Measurements from ENCODE around the gene EML6. TPM values are rescaled to one million over a fixed set of nuclear protein-coding genes. Genes with fewer than 3 reads are reported as not detected.

Gene EML6
- total RNA-seq, 4 donors from 2014 or later: 0.62 to 1.5 (median 1.1) TPM

DNA sequence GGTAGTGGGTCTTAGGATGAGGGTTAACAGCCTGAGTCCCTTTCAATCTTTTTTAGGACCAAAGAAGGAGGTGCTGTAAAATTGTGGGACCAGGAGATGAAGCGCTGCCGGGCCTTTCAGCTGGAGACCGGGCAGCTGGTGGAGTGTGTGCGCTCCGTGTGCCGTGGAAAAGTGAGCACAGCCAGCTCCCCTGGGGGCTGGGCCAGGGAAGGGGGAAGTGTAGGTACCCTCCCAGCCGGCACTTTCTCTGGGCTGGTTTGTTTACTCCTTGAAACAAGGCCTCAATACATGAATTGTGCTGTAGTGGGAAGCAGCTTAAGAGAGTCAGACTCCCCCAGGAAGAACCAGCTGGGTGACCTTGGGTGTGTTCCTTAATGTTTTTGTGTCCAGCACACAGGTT is 236.7 kb downstream of the EML6 start:
- 75 to 97% methylated on average over 4 of the region's 7 CpGs for WGBS, 2 donors (ENCODE audit: low coverage in 1 of 2)
- TF ChIP-seq POLR2A (IDR thresholded peaks at IDR 0.05) (no peak), POLR2AphosphoS5 (IDR thresholded peaks at IDR 0.05) (no peak), EP300 (IDR thresholded peaks at IDR 0.05) (no peak)
- TF ChIP-seq, protein P1, sequence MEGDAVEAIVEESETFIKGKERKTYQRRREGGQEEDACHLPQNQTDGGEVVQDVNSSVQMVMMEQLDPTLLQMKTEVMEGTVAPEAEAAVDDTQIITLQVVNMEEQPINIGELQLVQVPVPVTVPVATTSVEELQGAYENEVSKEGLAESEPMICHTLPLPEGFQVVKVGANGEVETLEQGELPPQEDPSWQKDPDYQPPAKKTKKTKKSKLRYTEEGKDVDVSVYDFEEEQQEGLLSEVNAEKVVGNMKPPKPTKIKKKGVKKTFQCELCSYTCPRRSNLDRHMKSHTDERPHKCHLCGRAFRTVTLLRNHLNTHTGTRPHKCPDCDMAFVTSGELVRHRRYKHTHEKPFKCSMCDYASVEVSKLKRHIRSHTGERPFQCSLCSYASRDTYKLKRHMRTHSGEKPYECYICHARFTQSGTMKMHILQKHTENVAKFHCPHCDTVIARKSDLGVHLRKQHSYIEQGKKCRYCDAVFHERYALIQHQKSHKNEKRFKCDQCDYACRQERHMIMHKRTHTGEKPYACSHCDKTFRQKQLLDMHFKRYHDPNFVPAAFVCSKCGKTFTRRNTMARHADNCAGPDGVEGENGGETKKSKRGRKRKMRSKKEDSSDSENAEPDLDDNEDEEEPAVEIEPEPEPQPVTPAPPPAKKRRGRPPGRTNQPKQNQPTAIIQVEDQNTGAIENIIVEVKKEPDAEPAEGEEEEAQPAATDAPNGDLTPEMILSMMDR (IDR thresholded peaks at IDR 0.05): no peak

DNA sequence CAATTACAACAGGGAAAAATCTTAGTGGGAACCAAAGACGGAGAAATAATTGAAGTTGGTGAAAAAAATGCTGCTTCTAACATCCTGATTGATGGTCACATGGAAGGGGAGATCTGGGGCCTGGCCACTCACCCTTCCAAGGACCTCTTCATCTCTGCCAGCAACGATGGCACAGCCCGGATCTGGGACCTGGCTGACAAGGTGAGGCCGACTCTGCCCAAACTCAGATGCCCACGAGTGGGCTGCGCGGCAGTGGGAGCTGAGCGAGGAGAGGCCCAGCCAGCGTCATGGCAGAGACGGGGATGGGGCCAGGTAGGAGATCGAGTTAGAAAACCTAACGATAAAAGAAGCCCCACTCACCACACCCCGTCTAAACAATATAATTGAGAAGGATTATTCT is 239.0 kb downstream of the EML6 start:
- H3K36me3 ChIP-seq: peaks cover 0 to 7% of the 10 kb centered on the region in 2 donors
- H3K27ac ChIP-seq: no peak overlapping the region
- H3K9me3 ChIP-seq: no peaks in the 10 kb centered on the region
- WGBS, 2 donors (ENCODE audit: low coverage in 1 of 2): 86 to 93% methylated on average over 5 to 8 of the region's 13 CpGs
- no peaks in the 10 kb centered on the region for H3K27me3 ChIP-seq
- peaks cover 0 to 20% (median 0%) of the 10 kb centered on the region in 3 donors for H3K4me1 ChIP-seq
- no peak overlapping the region for H3K4me3 ChIP-seq
- no peak for ATAC-seq
- no peak for TF ChIP-seq EP300 (IDR thresholded peaks at IDR 0.05)
- TF ChIP-seq POLR2AphosphoS5 (IDR thresholded peaks at IDR 0.05): no peak
- no peak for TF ChIP-seq POLR2A (IDR thresholded peaks at IDR 0.05)
- TF ChIP-seq, protein P1 (IDR thresholded peaks at IDR 0.05): no peak

More for the DNA sequence above, 236.7 kb downstream of the EML6 start:
- H3K27ac ChIP-seq: no peak overlapping the region
- H3K27me3 ChIP-seq: no peaks in the 10 kb centered on the region
- H3K36me3 ChIP-seq: no peaks in the 10 kb centered on the region
- H3K4me3 ChIP-seq: no peak overlapping the region
- no peak for ATAC-seq
- peaks cover 0 to 15% (median 0%) of the 10 kb centered on the region in 3 donors for H3K4me1 ChIP-seq
- no peaks in the 10 kb centered on the region for H3K9me3 ChIP-seq

DNA sequence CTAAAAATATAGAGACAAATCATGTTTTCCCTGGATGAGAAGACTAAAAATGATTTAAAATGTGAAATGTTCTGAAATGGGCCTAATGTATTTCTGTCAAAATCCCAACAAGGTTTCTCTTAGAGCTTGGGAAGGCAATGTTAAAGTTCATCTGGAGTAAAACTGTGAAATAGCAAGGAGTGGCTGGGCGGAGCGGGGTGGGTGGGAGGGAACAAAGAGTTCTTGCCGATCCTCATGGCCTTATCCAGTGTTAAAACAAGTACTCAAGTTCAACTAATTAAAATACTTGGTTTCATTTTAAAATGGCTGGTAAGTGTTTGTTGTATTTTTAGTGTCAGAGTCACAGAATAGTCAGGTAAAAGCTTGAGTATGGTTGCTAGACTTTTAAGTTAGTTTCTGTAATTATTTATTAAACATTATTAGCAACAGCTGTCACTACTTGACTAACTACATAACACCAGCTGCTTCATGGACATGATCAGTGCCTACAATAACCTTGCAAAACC is 239.5 kb downstream of the EML6 start:
- WGBS, 2 donors (ENCODE audit: low coverage in 1 of 2): 77 to 84% methylated on average over 3 of the region's 3 CpGs
- no peaks in the 10 kb centered on the region for H3K27me3 ChIP-seq
- H3K36me3 ChIP-seq: peaks cover 0 to 10% of the 10 kb centered on the region in 2 donors
- no peak overlapping the region for H3K4me3 ChIP-seq
- H3K27ac ChIP-seq: no peak overlapping the region
- peaks cover 0 to 20% (median 0%) of the 10 kb centered on the region in 3 donors for H3K4me1 ChIP-seq
- no peak for TF ChIP-seq POLR2A (IDR thresholded peaks at IDR 0.05)
- TF ChIP-seq, protein P1 (IDR thresholded peaks at IDR 0.05): no peak
- TF ChIP-seq EP300 (IDR thresholded peaks at IDR 0.05): no peak
- no peak for TF ChIP-seq POLR2AphosphoS5 (IDR thresholded peaks at IDR 0.05)
- no peaks in the 10 kb centered on the region for H3K9me3 ChIP-seq
- ATAC-seq: no peak

DNA sequence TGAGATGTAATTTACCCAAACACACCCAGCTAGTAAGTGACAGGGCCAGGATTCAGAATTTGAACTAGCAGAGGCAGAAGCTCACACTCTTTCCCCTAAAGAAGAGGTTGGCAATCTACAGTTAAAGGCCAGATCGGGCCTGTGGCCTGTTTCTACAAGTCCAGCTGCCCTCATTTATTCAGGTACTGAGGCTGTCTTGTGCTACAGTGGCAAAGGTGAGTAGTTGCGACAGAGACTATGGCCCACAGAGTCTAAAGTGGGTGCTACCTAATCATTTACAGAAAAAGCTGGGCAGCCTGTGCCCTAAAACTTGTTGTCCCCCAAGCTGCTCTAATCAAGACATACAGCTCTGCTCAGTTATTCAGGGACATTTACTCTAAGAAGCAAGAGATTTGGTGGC is 240.0 kb downstream of the EML6 start:
- peaks cover 0 to 20% (median 0%) of the 10 kb centered on the region in 3 donors for H3K4me1 ChIP-seq
- no peak overlapping the region for H3K27ac ChIP-seq
- TF ChIP-seq, protein P1 (IDR thresholded peaks at IDR 0.05): no peak
- no peak for TF ChIP-seq EP300 (IDR thresholded peaks at IDR 0.05)
- TF ChIP-seq POLR2A (IDR thresholded peaks at IDR 0.05): no peak
- TF ChIP-seq POLR2AphosphoS5 (IDR thresholded peaks at IDR 0.05): no peak
- peaks cover 0 to 15% of the 10 kb centered on the region in 2 donors for H3K36me3 ChIP-seq
- no peak for ATAC-seq
- H3K27me3 ChIP-seq: no peaks in the 10 kb centered on the region
- H3K4me3 ChIP-seq: no peak overlapping the region
- H3K9me3 ChIP-seq: no peaks in the 10 kb centered on the region
- 80 to 100% methylated on average over 1 of the region's 2 CpGs for WGBS, 2 donors (ENCODE audit: low coverage in 1 of 2)

DNA sequence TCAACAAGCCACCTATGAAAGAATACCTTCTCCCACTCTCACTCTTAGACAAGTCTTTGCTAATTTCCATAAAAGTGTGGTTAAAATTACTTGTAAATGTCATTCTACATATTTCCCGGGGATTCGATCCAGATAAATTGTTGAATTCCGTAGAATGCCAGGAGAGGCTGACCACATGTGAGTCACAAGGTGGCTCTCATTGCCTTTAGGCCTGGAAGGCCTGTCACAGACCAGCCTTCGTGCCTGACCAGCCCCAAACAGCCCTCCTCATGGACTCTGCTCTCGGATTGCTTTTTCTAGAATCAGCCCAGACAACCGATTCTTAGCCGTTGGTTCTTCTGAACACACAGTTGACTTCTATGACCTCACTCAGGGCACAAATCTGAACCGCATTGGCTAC is 240.8 kb downstream of the EML6 start:
- Histone ChIP-seq H3K9me3 (no peaks in the 10 kb centered on the region), H3K36me3 (peaks cover 0 to 22% of the 10 kb centered on the region in 2 donors), H3K4me3 (no peak overlapping the region), H3K27me3 (no peaks in the 10 kb centered on the region), H3K4me1 (peaks cover 0 to 20% (median 0%) of the 10 kb centered on the region in 3 donors), H3K27ac (no peak overlapping the region)
- WGBS, 2 donors (ENCODE audit: low coverage in 1 of 2): 91 to 97% methylated on average over 6 to 8 of the region's 8 CpGs
- no peak for ATAC-seq
- TF ChIP-seq, protein P1 (IDR thresholded peaks at IDR 0.05): no peak
- TF ChIP-seq POLR2AphosphoS5 (IDR thresholded peaks at IDR 0.05) (no peak), POLR2A (IDR thresholded peaks at IDR 0.05) (no peak), EP300 (IDR thresholded peaks at IDR 0.05) (no peak)

All from gastroesophageal sphincter (tissue), 4 donors.